Adrenal gland (tissue), 12 donors: ENCODE measurements around the gene FHDC1. TPM values are rescaled to one million over a fixed set of nuclear protein-coding genes. Genes with fewer than 3 reads are reported as not detected.

Experiments
- DNase-seq, 7 donors: peaks; one replicate each; pipeline ENCODE4 v3.0.0-alpha.2; 2019 to 2020
- H3K27ac ChIP-seq, 5 donors: fragments of 200-600 bp; sonication (generic) in 4 of 5; 1 replicate in 3 of 5; 2 replicates in 2 of 5; pipeline versions ENCODE4 v1.5.1 to v1.8.0; 2016 to 2020; ENCODE audit warnings: mild to moderate bottlenecking in 1 of 5
- H3K27me3 ChIP-seq: fragments of 200-600 bp; 2 replicates; pipeline ENCODE4 v1.8.0; 2021
- H3K36me3 ChIP-seq, 2 donors: fragments of 200-600 bp; replicated peaks in 1 of 2; 1 replicate in 1 of 2; 2 replicates in 1 of 2; pipeline versions ENCODE4 v1.5.1 to v1.8.0; 2018 to 2022
- H3K4me1 ChIP-seq, 2 donors: fragments of 200-600 bp; replicated peaks in 1 of 2; 1 replicate in 1 of 2; 2 replicates in 1 of 2; pipeline versions ENCODE4 v1.5.1 to v1.8.0; 2018 to 2021
- H3K4me3 ChIP-seq, 4 donors: fragments of 200-600 bp; sonication (generic) in 3 of 4; one replicate each; pipeline ENCODE4 v1.5.1; 2016 to 2018
- H3K9me3 ChIP-seq, 3 donors: fragments of 200-600 bp; sonication (generic) in 1 of 3; replicated peaks in 1 of 3; 1 replicate in 2 of 3; 2 replicates in 1 of 3; pipeline versions ENCODE4 v1.5.1 to v1.8.0; 2016 to 2021
- POLR2A ChIP-seq, 2 donors: fragments of 450-650 bp; IDR thresholded peaks; one replicate each; pipeline ENCODE4 v1.6.1; 2017; ENCODE audit warnings: antibody characterized with exemption in 2 of 2, mild to moderate bottlenecking in 2 of 2, moderate library complexity in 1 of 2
- WGBS, 4 donors: extraction: QIAGEN DNeasy Blood & Tissue Kit in 2 of 4; methylation state at CpG; one replicate each; pipeline versions ENCODE4 v1.1.5 to v1.1.7; 2013 to 2017; 5-methylcytosine and 5-hydroxymethylcytosine counted together
- intact Hi-C, 2 donors: fragments of 100-400 bp; cut with DNase I; formaldehyde crosslinking; loops; one replicate each; pipeline versions ENCODE4 v1.14.1 to v1.15.0; 2022 to 2023
- polyA plus RNA-seq, 3 donors: library from polyadenylated mRNA; stranded (reverse); fragments of 200-250 nt in 2 of 3; fragments of 350-450 nt in 1 of 3; fragmentation: Illumina TruSeq in 1 of 3; extraction: RNeasy Lipid Tissue Mini Kit (QIAGEN cat#74804) in 1 of 3; gene quantifications; one replicate each; pipeline ENCODE4 v1.2.3, GENCODE V29; 2013 to 2014
- total RNA-seq, 9 donors: library from RNA; depleted of rRNA in 4 of 9; stranded (reverse); fragments of >200 nt in 4 of 9; fragments of 120-200 nt in 1 of 9; fragmentation: NEBNext Ultra II Directional in 1 of 9; extraction: Animal tissue kit (Norgen Biotek cat#: 25700) in 1 of 9; gene quantifications; one replicate each; pipeline versions ENCODE4 v1.1.0 to v1.2.4, GENCODE V29; 2013 to 2023
- TF ChIP-seq, protein P1 (sequence below), 6 experiments: fragments of 450-650 bp in 4 of 6; fragments of 200-600 bp in 2 of 6; sonication (generic) in 1 of 6; IDR thresholded peaks; 1 replicate in 5 of 6; 2 replicates in 1 of 6; pipeline versions ENCODE4 v1.5.1 to v1.8.0; 2016 to 2021; ENCODE audit warnings: antibody characterized with exemption in 6 of 6, mild to moderate bottlenecking in 2 of 6, moderate library complexity in 1 of 6
- donor health status: healthy with polysubstance abuse.
- donor health status: Bipolar disorder and iron deficiency.
- donor health status: DM: yes; HTN: yes; CAD: no.
- donor health status: DM: no; HTN: no; CAD: no.
- donor health status: DM: no; HTN: no; CAD: no.
- donor health status: DM: yes; HTN: yes; CAD: no.

The FHDC1 gene
- total and polyA plus RNA-seq, 12 donors, result 0.09 to 1.2 (median 0.36) TPM

DNA sequence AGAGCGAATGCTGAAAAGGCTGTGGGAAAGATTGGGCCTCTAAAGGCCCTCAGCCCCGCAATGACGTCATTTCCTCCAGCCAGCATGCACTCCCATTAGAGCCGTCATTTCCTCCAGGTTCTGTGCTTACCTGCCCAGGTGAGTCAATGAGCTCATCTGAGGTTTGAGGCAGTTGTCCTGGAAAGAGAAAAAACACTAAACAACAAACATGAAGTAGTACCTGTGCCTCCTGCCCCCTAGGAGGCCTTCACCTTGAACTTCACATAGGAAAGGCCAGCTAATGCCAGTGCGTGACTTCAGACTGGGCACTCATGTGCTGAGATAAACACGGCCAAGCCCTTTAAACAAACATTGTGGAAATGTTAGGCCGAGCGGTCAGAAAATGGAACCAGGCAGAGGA, 55.9 kb downstream of the FHDC1 start:
- Histone ChIP-seq H3K4me3 (no peak overlapping the region), H3K36me3 (no peaks in the 10 kb centered on the region), H3K27ac (no peak overlapping the region), H3K27me3 (no peaks in the 10 kb centered on the region), H3K9me3 (no peaks in the 10 kb centered on the region), H3K4me1 (no peaks in the 10 kb centered on the region)
- WGBS, 4 donors, result 83 to 88% (median 83%) methylated on average over 8 of the region's 8 CpGs
- intact Hi-C loops, result no loop called here
- TF ChIP-seq, protein P1, sequence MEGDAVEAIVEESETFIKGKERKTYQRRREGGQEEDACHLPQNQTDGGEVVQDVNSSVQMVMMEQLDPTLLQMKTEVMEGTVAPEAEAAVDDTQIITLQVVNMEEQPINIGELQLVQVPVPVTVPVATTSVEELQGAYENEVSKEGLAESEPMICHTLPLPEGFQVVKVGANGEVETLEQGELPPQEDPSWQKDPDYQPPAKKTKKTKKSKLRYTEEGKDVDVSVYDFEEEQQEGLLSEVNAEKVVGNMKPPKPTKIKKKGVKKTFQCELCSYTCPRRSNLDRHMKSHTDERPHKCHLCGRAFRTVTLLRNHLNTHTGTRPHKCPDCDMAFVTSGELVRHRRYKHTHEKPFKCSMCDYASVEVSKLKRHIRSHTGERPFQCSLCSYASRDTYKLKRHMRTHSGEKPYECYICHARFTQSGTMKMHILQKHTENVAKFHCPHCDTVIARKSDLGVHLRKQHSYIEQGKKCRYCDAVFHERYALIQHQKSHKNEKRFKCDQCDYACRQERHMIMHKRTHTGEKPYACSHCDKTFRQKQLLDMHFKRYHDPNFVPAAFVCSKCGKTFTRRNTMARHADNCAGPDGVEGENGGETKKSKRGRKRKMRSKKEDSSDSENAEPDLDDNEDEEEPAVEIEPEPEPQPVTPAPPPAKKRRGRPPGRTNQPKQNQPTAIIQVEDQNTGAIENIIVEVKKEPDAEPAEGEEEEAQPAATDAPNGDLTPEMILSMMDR (IDR thresholded peaks at IDR 0.05), result no peak
- TF ChIP-seq POLR2A (IDR thresholded peaks at IDR 0.05), result no peak
- DNase-seq, result no peak

DNA sequence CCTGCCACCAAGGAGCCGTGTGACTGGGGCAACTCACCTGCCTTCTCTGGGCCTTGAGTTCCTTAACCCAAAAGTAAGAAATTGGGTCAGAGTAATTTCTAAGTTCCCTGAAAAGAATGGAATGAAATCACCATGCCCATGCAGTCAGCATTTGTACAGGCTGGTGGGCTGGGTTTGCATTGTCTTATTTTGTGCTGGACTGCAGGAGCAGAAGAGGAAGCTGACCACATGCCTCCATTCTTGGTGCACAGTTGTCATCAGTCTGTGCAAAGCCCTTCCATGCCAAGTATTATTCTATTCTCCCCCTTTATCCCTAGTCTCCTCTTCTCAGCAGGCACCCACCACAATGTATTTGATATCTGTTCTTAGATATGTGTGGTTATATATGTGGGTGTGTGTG, 56.3 kb downstream of the FHDC1 start:
- no peak for TF ChIP-seq POLR2A (IDR thresholded peaks at IDR 0.05)
- TF ChIP-seq, protein P1 (IDR thresholded peaks at IDR 0.05), result no peak
- Histone ChIP-seq H3K27me3 (no peaks in the 10 kb centered on the region), H3K4me3 (no peak overlapping the region), H3K4me1 (no peaks in the 10 kb centered on the region), H3K27ac (no peak overlapping the region), H3K36me3 (no peaks in the 10 kb centered on the region), H3K9me3 (no peaks in the 10 kb centered on the region)
- intact Hi-C loops, result no loop called here
- 78 to 95% (median 90%) methylated on average over 1 of the region's 1 CpG for WGBS, 4 donors
- no peak for DNase-seq

DNA sequence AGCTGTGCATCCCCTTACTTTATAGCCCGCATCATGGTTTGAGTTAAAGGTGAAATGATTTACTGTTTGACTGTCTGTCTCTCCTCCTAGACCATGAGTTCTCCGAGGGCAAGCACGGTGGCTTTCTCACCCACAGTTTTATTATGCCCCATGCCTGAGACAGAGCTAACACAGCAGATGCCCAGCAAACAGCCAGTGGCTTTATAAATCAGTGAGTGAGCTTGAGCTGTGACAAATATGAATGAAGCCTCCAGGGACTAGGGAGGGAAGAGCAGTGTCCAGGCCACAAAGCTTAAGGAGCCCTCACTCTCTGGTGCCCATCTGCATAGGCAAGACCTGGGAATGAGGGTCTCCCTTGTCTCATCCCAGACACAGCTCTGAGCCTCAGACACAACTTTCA, 57.9 kb downstream of the FHDC1 start:
- no peak for DNase-seq
- Histone ChIP-seq H3K4me3 (no peak overlapping the region), H3K9me3 (no peaks in the 10 kb centered on the region), H3K4me1 (no peaks in the 10 kb centered on the region), H3K27ac (no peak overlapping the region), H3K36me3 (no peaks in the 10 kb centered on the region), H3K27me3 (no peaks in the 10 kb centered on the region)
- TF ChIP-seq POLR2A (IDR thresholded peaks at IDR 0.05), result no peak
- TF ChIP-seq, protein P1 (IDR thresholded peaks at IDR 0.05), result no peak
- intact Hi-C loops, result no loop called here
- WGBS, 4 donors, result 86 to 90% (median 88%) methylated on average over 3 of the region's 3 CpGs

DNA sequence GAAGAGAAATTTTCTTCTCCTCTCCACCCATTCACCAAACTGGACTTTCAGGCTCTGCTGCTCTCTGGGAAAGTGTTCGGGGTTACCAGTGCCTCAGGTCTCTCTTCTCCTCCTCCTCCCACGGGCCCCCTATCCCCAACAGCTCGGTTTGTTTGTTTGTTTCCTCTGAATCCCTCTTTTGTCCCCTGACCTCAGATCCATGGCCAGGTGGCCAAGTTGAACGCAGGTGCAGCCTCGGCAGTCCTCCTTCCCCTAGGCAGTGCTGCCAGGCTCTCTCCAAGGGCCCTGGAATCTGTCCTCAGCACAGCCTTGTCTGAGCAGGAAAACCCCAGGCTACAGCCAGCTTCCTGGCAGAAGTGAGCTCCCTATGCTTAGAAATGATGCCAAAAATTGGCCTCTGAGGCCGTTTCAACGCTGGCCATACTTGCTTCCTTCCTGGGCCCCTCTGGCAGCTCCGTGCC, 60.0 kb downstream of the FHDC1 start:
- Histone ChIP-seq H3K4me1 (no peaks in the 10 kb centered on the region), H3K27ac (no peak overlapping the region), H3K9me3 (no peaks in the 10 kb centered on the region), H3K27me3 (no peaks in the 10 kb centered on the region), H3K4me3 (no peak overlapping the region), H3K36me3 (no peaks in the 10 kb centered on the region)
- TF ChIP-seq, protein P1 (IDR thresholded peaks at IDR 0.05), result no peak
- no peak for TF ChIP-seq POLR2A (IDR thresholded peaks at IDR 0.05)
- intact Hi-C loops, result no loop called here
- 34 to 48% (median 46%) methylated on average over 8 of the region's 8 CpGs for WGBS, 4 donors
- peak in 1 of 7 donors; percentile 3 for DNase-seq
